HG03025 (cell line): ENCODE results near the gene SLC26A8.
"Not testable (repeated sequence)": the region's sequence is repeated elsewhere in the genome, so short reads cannot be mapped to it uniquely, and the experiment has no call there.

Experiments used
- ATAC-seq: cut with Tn5 transposase; IDR thresholded peaks from one replicate; pipeline ENCODE4 v1.9.1; 2021; ENCODE audit warnings: mild to moderate bottlenecking, moderate library complexity; ENCODE audit not compliant: unreplicated experiment, low FRiP score

SLC26A8 gene

GRCh38 chr6:36019167-36019566, 5.3 kb downstream of the SLC26A8 start:
- ATAC-seq, result no peak

- ATAC-seq, result no peak
Measured at GRCh38 chr6:36018339-36018738, 6.1 kb downstream of the SLC26A8 start.

- no peak for ATAC-seq
Measured at GRCh38 chr6:36015666-36016065, 8.8 kb downstream of the SLC26A8 start.

GRCh38 chr6:36000451-36000850, 24.0 kb downstream of the SLC26A8 start:
- ATAC-seq, result no peak

- no peak for ATAC-seq
Measured at GRCh38 chr6:35993150-35993549, 31.3 kb downstream of the SLC26A8 start.

- ATAC-seq, result not testable (repeated sequence)
Measured at GRCh38 chr6:35988047-35988446, 36.4 kb downstream of the SLC26A8 start.

- no peak for ATAC-seq
Measured at GRCh38 chr6:35984701-35985100, 39.7 kb downstream of the SLC26A8 start.

GRCh38 chr6:35980991-35981645, 43.3 kb downstream of the SLC26A8 start:
- no peak for ATAC-seq

GRCh38 chr6:35980126-35980525, 44.3 kb downstream of the SLC26A8 start:
- ATAC-seq, result not testable (repeated sequence)

GRCh38 chr6:35977308-35977707, 47.1 kb downstream of the SLC26A8 start:
- no peak for ATAC-seq

- no peak for ATAC-seq
Measured at GRCh38 chr6:35973670-35974222, 50.7 kb downstream of the SLC26A8 start.

- no peak for ATAC-seq
Measured at GRCh38 chr6:35972471-35973367, 51.7 kb downstream of the SLC26A8 start.

- no peak for ATAC-seq
Measured at GRCh38 chr6:35970181-35970580, 54.3 kb downstream of the SLC26A8 start.

GRCh38 chr6:35969646-35970045, 54.8 kb downstream of the SLC26A8 start:
- ATAC-seq, result no peak

GRCh38 chr6:35968821-35969220, 55.6 kb downstream of the SLC26A8 start:
- no peak for ATAC-seq

GRCh38 chr6:35967076-35967774, 57.2 kb downstream of the SLC26A8 start:
- ATAC-seq, result no peak

GRCh38 chr6:35962779-35963560, 61.5 kb downstream of the SLC26A8 start:
- ATAC-seq, result no peak

GRCh38 chr6:35960187-35960586, 64.3 kb downstream of the SLC26A8 start:
- ATAC-seq, result no peak

- no peak for ATAC-seq
Measured at GRCh38 chr6:35955970-35956369, 68.5 kb downstream of the SLC26A8 start.

GRCh38 chr6:35955521-35955920, 68.9 kb downstream of the SLC26A8 start:
- no peak for ATAC-seq
